ENCODE results near the gene NLGN1. TPM values are rescaled to one million over a fixed set of nuclear protein-coding genes. Genes with fewer than 3 reads are reported as not detected.

Gene NLGN1
- total RNA-seq, 3 donors from 2014 or later (not counting 1 experiment from before 2014, with no cell fraction given), result not detected

DNA sequence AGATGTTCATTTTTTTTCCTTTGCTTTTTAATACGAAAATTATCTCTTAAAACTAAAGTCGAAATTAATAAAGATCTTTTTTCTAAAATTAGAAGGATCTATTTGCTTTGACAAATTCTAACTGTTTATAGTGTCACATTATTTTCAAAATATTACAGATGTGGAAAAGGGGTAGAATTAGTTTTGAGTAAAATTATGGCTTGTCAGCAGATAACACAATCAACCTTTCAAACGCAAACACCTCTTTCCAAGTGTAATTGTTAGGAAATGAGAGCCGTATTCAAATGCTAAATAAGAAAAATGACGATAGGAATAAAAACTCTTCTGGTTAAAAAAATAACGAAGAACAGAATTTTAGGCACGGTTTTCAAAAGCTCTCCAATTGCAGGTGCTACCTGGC lies 704.7 kb downstream of the NLGN1 start:
- ATAC-seq, result no peak
- Mint-ChIP-seq H3K4me3 (no peak overlapping the region), H3K9me3 (peaks cover 10 to 11% of the 10 kb centered on the region in 2 donors), H3K36me3 (no peaks in the 10 kb centered on the region), H3K4me1 (no peaks in the 10 kb centered on the region), H3K27me3 (ENCODE audit: low read depth in 2 of 2) (no peaks in the 10 kb centered on the region), H3K27ac (no peak overlapping the region)
- no peak for DNase-seq
- H3K36me3 ChIP-seq (ENCODE audit: control insufficient read depth, insufficient read depth, low read length), result no peaks in the 10 kb centered on the region
- WGBS (ENCODE audit: insufficient coverage), result 90% methylated on average over 4 of the region's 7 CpGs
- no peaks in the 10 kb centered on the region for H3K27me3 ChIP-seq (ENCODE audit: control insufficient read depth, insufficient read depth, low read length)
- intact Hi-C loops (cut with micrococcal nuclease), result no loop called here
- H3K4me3 ChIP-seq (ENCODE audit: low read length), result no peak overlapping the region
- H3K4me1 ChIP-seq (ENCODE audit: control insufficient read depth, insufficient read depth, low read length), result no peaks in the 10 kb centered on the region
- H3K9me3 ChIP-seq (ENCODE audit: control insufficient read depth, insufficient read depth, low read length), result no peaks in the 10 kb centered on the region
- no peak overlapping the region for H3K27ac ChIP-seq (ENCODE audit: low read length)
- TF ChIP-seq, protein P1, sequence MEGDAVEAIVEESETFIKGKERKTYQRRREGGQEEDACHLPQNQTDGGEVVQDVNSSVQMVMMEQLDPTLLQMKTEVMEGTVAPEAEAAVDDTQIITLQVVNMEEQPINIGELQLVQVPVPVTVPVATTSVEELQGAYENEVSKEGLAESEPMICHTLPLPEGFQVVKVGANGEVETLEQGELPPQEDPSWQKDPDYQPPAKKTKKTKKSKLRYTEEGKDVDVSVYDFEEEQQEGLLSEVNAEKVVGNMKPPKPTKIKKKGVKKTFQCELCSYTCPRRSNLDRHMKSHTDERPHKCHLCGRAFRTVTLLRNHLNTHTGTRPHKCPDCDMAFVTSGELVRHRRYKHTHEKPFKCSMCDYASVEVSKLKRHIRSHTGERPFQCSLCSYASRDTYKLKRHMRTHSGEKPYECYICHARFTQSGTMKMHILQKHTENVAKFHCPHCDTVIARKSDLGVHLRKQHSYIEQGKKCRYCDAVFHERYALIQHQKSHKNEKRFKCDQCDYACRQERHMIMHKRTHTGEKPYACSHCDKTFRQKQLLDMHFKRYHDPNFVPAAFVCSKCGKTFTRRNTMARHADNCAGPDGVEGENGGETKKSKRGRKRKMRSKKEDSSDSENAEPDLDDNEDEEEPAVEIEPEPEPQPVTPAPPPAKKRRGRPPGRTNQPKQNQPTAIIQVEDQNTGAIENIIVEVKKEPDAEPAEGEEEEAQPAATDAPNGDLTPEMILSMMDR (IDR thresholded peaks at IDR 0.05), result no peak

GRCh38 chr3:174102866-174103265 lies 705.3 kb downstream of the NLGN1 start:
- peaks cover 10 to 11% of the 10 kb centered on the region in 2 donors for H3K9me3 Mint-ChIP-seq
- no peak overlapping the region for H3K4me3 ChIP-seq (ENCODE audit: low read length)
- H3K4me1 Mint-ChIP-seq, result no peaks in the 10 kb centered on the region
- H3K27ac Mint-ChIP-seq, result no peak overlapping the region
- no peaks in the 10 kb centered on the region for H3K4me1 ChIP-seq (ENCODE audit: control insufficient read depth, insufficient read depth, low read length)
- no peaks in the 10 kb centered on the region for H3K36me3 ChIP-seq (ENCODE audit: control insufficient read depth, insufficient read depth, low read length)
- no peak for ATAC-seq
- no peak overlapping the region for H3K27ac ChIP-seq (ENCODE audit: low read length)
- no CpG with 5 or more reads among the region's 3 CpGs for whole genome bisulfite sequencing (ENCODE audit: insufficient coverage)
- H3K27me3 Mint-ChIP-seq (ENCODE audit: low read depth in 2 of 2), result no peaks in the 10 kb centered on the region
- no peaks in the 10 kb centered on the region for H3K36me3 Mint-ChIP-seq
- H3K27me3 ChIP-seq (ENCODE audit: control insufficient read depth, insufficient read depth, low read length), result no peaks in the 10 kb centered on the region
- intact Hi-C loops (cut with micrococcal nuclease), result no loop called here
- TF ChIP-seq, protein P1 (IDR thresholded peaks at IDR 0.05), result no peak
- H3K9me3 ChIP-seq (ENCODE audit: control insufficient read depth, insufficient read depth, low read length), result no peaks in the 10 kb centered on the region
- H3K4me3 Mint-ChIP-seq, result no peak overlapping the region
- no peak for DNase-seq

DNA sequence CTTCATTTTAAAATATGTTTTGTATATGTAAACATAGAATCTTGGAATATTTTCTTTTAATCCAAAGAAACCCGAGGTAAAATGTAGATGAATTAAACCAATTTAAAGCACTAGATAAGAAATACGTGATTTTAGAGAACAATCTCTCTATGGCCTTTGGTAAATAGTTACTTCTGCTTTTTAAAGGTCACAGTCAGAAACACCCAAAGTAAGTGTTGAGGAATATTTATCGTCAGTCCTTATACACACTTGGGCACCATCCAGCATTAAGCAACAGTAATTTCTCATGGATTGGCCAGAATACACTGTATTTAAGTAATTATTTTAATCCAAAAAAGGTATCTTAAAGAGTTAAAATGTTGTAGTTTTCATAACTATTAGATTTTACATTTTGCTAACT lies 713.2 kb downstream of the NLGN1 start:
- Mint-ChIP-seq H3K4me1 (no peaks in the 10 kb centered on the region), H3K36me3 (no peaks in the 10 kb centered on the region), H3K27me3 (ENCODE audit: low read depth in 2 of 2) (no peaks in the 10 kb centered on the region), H3K4me3 (no peak overlapping the region), H3K27ac (no peak overlapping the region), H3K9me3 (peaks cover 4 to 13% of the 10 kb centered on the region in 2 donors)
- H3K36me3 ChIP-seq (ENCODE audit: control insufficient read depth, insufficient read depth, low read length), result no peaks in the 10 kb centered on the region
- DNase-seq (no peak), ATAC-seq (no peak)
- no CpG with 5 or more reads among the region's 3 CpGs for WGBS (ENCODE audit: insufficient coverage)
- TF ChIP-seq, protein P1 (IDR thresholded peaks at IDR 0.05), result no peak
- H3K27ac ChIP-seq (ENCODE audit: low read length), result no peak overlapping the region
- H3K4me3 ChIP-seq (ENCODE audit: low read length), result no peak overlapping the region
- intact Hi-C loops (cut with micrococcal nuclease), result no loop called here
- no peaks in the 10 kb centered on the region for H3K4me1 ChIP-seq (ENCODE audit: control insufficient read depth, insufficient read depth, low read length)
- no peaks in the 10 kb centered on the region for H3K9me3 ChIP-seq (ENCODE audit: control insufficient read depth, insufficient read depth, low read length)
- no peaks in the 10 kb centered on the region for H3K27me3 ChIP-seq (ENCODE audit: control insufficient read depth, insufficient read depth, low read length)

DNA sequence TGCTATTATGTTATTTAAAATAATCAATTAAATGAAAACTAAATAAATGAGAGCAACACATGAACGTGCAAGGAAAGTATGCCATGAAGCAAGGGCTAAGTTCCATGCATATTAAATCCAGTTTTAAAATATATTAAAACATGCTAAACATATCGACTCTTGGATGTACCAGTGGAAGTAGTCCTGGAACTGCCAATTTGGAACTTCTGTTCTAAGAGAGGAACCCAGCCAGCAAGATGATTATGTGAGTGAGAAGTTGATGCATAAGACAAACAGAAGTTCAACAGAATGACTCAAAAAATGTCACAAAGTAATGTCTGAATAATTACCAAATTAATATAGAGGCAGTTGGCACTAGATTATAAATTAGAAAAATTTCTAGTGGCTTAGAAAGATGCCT lies 714.2 kb downstream of the NLGN1 start:
- no peaks in the 10 kb centered on the region for H3K36me3 Mint-ChIP-seq
- H3K4me1 Mint-ChIP-seq, result no peaks in the 10 kb centered on the region
- H3K9me3 Mint-ChIP-seq, result peaks cover 4 to 13% of the 10 kb centered on the region in 2 donors
- 86% methylated on average over 2 of the region's 2 CpGs for WGBS (ENCODE audit: insufficient coverage)
- H3K4me3 ChIP-seq (ENCODE audit: low read length), result no peak overlapping the region
- no peaks in the 10 kb centered on the region for H3K36me3 ChIP-seq (ENCODE audit: control insufficient read depth, insufficient read depth, low read length)
- no peak overlapping the region for H3K27ac ChIP-seq (ENCODE audit: low read length)
- no peaks in the 10 kb centered on the region for H3K4me1 ChIP-seq (ENCODE audit: control insufficient read depth, insufficient read depth, low read length)
- H3K9me3 ChIP-seq (ENCODE audit: control insufficient read depth, insufficient read depth, low read length), result no peaks in the 10 kb centered on the region
- H3K27me3 ChIP-seq (ENCODE audit: control insufficient read depth, insufficient read depth, low read length), result no peaks in the 10 kb centered on the region
- H3K4me3 Mint-ChIP-seq, result no peak overlapping the region
- no peaks in the 10 kb centered on the region for H3K27me3 Mint-ChIP-seq (ENCODE audit: low read depth in 2 of 2)
- TF ChIP-seq, protein P1 (IDR thresholded peaks at IDR 0.05), result no peak
- no peak overlapping the region for H3K27ac Mint-ChIP-seq
- ATAC-seq (no peak), DNase-seq (no peak)
- intact Hi-C loops (cut with micrococcal nuclease), result no loop called here
